DMS79 treated with DMSO at 0.1 percent for 48 hours (cell line): ENCODE results near the gene ZNF20.
"Not testable (repeated sequence)": the region's sequence is repeated elsewhere in the genome, so short reads cannot be mapped to it uniquely, and the experiment has no call there.

ENCODE experiments used
- DNase-seq: peaks from one replicate; lab custom pipeline; 2025; lab: John Stamatoyannopoulos, UW

Gene ZNF20

GRCh38 chr19:12112701-12113100, 27.4 kb downstream of the ZNF20 start:
- DNase-seq, result no peak

GRCh38 chr19:12111943-12112637, 28.1 kb downstream of the ZNF20 start:
- no peak for DNase-seq

GRCh38 chr19:12111176-12111575, 29.0 kb downstream of the ZNF20 start:
- no peak for DNase-seq

- not testable (repeated sequence) for DNase-seq
These were observed 36.2 kb downstream of the ZNF20 start for GRCh38 chr19:12103909-12104308.

GRCh38 chr19:12098040-12098439, 42.1 kb downstream of the ZNF20 start:
- DNase-seq, result no peak

- DNase-seq, result no peak
These were observed 44.9 kb downstream of the ZNF20 start for GRCh38 chr19:12095111-12095790.

- no peak for DNase-seq
These were observed 46.4 kb downstream of the ZNF20 start for GRCh38 chr19:12093777-12094176.

GRCh38 chr19:12092956-12093355, 47.2 kb downstream of the ZNF20 start:
- no peak for DNase-seq

- peak; percentile 26 for DNase-seq
These were observed 47.9 kb downstream of the ZNF20 start for GRCh38 chr19:12092065-12092867.

- DNase-seq, result peak; percentile 43
These were observed 49.3 kb downstream of the ZNF20 start for GRCh38 chr19:12090807-12091206.

GRCh38 chr19:12085074-12085818, 54.9 kb downstream of the ZNF20 start:
- no peak for DNase-seq

- not testable (repeated sequence) for DNase-seq
These were observed 56.8 kb downstream of the ZNF20 start for GRCh38 chr19:12083336-12083735.
